Dermis blood vessel endothelial cell (primary cell): ENCODE results near the gene CTNNA2. TPM values are rescaled to one million over a fixed set of nuclear protein-coding genes. Genes with fewer than 3 reads are reported as not detected.

Experiments used
- DNase-seq: peaks from one replicate; pipeline ENCODE4 v3.0.0; 2010
- total RNA-seq: library from RNA; depleted of rRNA; stranded (reverse); fragments of >200 nt; gene quantifications from 2 replicates; pipeline ENCODE4 v1.2.3, GENCODE V29; 2014

Gene CTNNA2
- total RNA-seq = not detected in 2 replicates

DNA sequence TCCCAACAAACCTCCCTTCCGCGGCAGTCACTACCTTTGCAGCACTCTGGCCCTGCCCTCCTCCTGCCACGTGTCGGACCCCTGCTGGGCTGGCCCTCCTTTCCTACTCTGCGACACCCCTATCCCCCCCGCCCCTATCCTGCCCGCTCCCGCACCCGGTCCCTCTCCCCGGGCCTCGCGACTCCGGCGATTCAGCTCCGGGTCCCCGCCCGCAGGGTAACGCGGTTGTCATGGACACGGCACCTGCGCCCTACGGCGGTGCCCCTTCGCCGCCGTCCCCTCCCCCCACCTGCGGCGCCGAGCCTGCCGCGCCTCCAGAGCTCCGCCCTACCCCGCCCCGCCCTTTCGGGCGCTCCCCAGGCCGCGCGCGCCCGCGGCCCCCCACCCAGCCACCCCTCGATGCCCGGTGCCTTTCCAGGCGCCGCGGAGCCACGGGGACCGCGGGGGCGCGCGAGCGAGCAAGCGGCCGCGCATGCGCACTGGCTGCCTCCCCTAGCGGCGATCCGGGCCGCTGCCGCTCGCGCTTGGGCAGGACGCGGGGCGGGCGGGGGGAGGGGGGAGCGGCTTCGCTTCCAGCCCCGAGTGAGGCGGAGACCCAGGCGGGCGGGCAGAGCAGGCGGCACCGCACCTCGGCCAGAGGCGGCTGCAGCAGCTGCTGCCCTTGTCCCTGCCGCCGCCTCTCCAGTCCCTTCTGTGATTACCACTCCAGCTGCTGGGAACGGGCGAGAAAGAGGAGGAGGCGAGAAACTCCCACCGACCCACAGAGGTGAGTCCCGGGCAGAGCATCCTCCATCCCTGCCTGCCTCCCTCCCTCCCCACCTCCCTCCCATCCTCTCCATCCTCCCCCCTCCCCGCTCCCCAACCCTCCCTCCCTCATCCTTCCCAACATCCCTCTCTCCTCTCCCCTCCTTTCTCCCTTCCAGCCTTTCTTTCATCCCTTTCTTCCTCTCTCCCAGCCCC is at the start of gene CTNNA2:
Gene CTNNA2, plus strand, starts transcription at position 610 of the 960 bp plus-strand sequence.
- DNase-seq = peak; percentile 32

GRCh38 chr2:79487399-79487798 is 25.5 kb upstream of the CTNNA2 start:
- no peak for DNase-seq

DNA sequence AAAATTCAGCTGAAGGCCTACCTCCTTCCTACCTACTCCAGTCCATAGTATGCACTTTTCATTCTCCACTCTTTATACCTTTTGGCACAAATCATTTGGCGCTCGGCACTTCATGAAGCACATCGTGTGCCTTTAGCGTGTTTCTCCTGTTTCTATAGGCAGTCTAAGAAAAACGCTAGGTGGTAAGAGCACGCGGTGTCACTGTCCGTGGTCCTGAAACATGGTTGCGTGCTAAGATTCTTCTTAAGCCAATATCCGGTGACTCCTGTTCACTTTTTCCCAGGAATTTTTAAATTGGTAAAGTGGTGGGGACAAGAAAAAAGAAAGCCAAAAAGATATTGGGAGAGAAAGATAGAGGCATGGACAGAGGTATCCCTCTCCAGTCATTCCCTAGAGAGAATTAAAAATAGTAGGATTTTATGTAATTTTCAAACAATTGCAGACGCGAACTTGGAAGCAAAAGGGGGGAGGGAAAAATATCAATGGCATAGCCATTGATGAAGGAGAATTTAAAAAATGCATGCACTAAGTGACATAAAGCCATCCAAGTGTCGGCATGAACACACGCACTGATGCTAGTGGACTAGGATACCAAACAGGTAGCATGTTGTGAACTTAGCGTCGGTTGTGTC is 1.4 kb upstream of the CTNNA2 start:
- DNase-seq = peak; percentile 42

DNA sequence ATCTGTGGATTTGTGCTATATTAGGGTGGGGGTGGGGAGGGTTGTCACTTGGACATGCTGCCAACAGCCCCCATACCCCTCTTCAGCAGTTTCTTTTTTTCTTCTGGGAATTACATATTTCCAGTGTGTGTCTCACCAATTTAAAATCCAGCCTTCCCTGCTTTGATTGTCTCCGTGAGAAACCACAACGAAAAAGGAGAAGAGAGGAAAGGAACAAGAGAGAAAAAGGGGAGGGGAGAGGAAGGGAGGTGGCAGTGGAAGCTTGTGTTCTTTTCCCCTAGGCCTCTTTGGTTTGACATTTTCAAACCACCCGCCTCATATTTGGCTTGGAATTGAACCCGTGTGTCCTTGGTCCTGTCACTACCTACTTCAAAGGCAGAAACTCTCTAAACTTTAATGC is 860 bp downstream of the CTNNA2 start:
- DNase-seq = no peak

DNA sequence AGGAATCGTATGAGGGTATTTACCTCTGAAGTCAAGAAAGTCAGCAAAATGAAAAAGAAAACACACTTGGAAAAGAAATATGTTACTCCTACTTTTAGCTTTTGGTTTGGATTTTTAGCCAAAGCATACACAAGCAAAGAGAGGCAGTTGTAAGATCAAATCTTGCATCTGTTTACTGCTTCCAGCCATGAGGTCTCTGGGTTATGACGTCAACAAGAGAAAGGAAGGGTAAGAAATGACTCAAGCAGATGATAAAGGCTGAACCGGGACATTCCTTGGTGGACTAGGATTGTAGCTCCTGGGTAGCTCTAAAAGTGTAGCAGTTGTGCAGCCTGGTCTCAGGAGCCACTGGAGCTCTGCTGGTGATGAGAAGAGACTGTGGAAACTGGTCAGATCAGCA is 16.8 kb downstream of the CTNNA2 start:
- DNase-seq = no peak

DNA sequence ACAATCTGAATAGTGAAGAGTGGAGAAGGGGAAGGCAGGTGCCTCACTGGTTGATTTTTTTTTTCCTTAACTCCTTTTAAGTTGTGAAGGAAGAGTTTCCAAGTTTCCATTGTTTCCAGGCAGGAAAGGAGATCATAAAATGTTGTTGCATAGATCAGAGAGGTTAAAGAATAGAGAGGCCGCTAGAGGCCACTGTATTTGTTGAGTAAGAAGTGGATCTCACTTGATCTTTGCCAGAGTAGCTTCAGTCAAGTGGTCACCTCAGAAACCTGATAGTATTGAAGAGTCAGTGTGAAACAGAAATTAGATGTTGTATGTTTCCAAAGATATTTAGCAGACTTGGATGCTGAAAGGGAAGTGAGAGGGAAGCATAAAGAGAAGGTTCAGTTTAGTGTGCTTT is 17.6 kb downstream of the CTNNA2 start:
- DNase-seq = no peak

GRCh38 chr2:79547568-79547967 is 34.7 kb downstream of the CTNNA2 start:
- no peak for DNase-seq

DNA sequence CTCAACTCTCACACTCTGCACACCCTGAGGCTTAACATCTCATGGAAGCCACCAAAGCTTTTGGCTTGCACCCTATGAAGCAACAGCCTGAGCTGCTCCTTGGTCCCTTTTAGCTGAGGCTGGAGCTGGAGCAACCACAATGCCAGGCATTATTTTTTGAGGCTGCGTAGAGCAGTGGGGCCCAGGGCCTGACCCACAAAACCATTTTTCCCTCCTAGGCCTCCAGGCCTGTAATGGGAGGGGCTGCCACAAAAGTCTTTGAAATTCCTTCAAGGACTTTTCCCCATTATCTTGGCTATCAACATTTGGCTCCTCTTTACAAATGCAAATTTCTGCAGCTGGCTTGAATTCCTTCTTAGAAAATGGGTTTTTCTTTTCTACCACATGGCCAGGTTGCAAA is 39.8 kb downstream of the CTNNA2 start:
- no peak for DNase-seq

DNA sequence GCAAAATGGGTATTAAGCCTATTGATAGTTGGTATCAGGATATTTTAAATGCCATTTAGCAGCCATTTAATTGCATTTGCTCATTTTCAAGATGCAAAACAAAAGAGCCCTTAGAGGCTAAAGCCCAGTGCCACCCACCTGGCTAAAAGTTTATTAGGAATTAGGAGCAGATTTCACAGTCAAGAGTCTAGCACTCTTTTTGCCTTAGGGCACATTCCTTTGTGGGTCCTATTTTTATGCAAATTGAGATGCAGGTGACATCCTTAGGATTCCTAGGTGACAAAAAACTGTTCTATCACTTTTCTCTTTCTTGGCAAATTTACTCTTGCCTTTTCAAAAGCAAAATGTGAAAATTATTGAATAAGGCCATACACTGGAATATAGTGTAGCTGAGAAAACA is 42.0 kb downstream of the CTNNA2 start:
- DNase-seq = no peak

GRCh38 chr2:79564065-79564464 is 51.2 kb downstream of the CTNNA2 start:
- no peak for DNase-seq

DNA sequence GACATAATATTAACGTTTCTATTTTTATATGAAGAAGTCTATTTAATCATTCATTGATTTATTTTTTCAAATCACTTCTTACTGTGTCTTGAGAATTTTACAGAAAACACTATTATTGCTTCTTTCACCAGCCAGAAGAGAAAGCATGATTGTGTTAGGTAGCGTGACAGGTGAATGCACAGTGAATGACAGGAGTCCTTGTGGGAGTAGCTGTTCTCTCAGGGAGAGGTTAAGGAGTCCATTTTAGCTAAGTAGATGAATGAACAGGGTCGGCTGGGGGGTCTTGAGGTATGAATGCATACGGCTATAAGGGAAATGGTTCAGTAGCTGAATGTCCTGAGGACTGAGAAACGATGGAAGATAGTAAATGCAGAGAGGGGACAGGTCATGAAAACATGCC is 56.2 kb downstream of the CTNNA2 start:
- DNase-seq = no peak

DNA sequence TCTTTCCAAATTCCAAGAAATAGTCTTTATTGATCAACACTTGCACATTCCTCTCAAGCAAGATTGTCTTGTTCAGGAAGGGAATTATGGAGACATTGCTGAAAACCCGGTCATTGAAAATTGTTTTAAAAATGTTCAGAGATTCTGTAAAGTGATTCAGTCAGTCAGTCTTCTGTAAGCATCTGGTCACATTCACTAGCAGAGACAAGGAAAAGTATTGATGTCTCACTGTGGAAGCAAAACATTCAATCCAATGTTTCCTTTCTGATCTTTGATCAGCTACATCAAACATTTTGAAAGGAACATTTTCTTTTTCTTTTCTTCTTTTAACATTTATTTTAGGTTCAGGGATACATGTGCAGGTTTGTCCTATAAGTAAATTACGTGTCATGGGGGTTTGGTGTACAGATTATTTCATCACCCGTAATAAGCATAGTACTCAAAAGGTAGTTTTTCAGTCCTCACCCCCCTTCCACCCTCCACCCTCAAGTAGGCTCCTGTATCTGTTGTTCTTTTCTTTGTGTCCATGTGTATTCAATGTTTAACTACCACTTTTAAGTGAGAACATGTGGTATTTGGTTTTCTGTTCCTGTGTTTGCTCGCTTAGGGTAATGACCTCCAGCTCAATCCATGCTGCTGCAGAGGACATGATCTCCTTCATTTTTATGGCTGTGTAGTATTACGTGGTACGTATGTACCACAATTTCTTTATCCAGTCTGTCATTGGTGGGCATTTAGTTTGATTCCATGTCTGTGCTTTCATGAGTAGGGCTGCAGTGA is 61.2 kb downstream of the CTNNA2 start:
- DNase-seq = no peak

DNA sequence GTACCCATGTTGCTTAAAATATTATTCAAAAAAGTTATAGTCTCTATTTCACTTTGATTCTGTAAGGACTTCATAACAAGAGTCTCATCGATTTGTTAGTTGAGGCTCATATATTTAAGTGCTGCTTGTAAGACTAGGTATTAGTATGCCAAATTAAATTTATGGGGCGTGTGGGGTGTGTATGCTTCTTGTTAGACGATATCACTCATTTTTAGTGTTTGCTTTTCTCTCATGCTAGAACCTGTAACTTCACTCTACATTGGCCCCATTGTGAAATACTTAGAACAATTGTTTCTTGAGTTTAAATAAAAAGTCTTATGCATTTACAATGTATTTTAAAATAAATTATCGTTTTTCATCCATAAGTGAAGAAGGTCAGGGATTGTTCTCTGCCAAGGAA is 63.6 kb downstream of the CTNNA2 start:
- DNase-seq = no peak

DNA sequence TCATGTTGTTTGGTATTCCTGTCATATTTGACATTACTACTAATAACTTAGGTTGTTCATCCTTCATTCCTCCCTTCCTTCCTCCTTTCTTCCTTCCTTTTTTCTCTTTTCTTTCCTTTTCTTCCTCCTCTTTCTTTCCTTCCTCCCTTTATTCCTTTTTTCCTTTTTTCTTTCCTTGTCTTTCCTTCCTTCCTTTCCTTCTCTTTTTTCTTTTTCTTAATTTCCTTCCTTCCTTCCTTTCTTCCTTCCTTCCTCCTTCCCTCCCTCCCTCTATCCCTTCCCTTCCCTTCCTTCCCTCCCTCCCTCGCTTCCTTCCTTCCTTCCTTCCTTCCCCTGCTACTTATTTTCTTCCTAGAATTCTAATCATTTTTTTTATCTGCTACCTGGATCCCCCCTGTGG is 66.1 kb downstream of the CTNNA2 start:
- DNase-seq = no peak

DNA sequence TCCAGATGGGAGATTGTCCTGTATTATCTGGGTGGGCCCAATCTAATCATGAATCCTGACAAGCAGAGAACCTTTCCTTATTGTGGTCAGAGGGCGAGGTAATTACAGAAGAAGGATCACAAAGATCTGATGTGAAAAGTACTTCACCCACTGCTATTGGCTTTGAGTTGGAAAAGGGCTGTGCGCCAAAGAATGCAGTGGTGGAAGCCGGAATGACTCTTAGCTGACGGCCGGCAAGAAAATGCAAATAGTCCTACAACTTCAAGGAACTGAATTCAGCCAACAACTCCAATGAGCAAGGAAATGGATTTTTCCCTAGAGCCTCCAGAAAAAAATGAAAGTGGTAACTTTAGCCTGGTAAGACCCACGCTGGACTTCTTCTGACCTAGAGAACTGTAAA is 67.3 kb downstream of the CTNNA2 start:
- no peak for DNase-seq

- DNase-seq = no peak
Observed at GRCh38 chr2:79585701-79586433, 73.0 kb downstream of the CTNNA2 start.

- DNase-seq = no peak
Observed at GRCh38 chr2:79591281-79591680, 78.4 kb downstream of the CTNNA2 start.

- no peak for DNase-seq
Observed at GRCh38 chr2:79593237-79593867, 80.5 kb downstream of the CTNNA2 start.

DNA sequence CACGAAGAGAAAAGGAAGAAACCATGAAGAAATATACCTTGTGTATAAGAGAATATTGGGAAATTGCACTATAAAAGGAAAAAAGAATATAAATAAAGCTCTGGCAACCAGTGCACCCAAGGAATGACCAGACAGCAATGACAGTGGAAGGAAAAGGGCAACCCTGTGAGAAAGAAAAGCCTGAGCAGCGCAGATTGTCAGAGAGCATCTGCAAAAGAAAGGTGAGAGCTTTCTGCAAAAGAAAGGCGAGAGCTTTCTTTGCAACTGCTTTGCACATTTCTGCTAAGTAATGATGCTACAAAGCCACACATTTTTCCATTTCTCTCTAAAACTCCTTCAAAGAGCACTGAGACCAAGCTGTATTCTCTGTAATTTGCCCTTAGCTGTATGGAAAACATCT is 83.6 kb downstream of the CTNNA2 start:
- no peak for DNase-seq

DNA sequence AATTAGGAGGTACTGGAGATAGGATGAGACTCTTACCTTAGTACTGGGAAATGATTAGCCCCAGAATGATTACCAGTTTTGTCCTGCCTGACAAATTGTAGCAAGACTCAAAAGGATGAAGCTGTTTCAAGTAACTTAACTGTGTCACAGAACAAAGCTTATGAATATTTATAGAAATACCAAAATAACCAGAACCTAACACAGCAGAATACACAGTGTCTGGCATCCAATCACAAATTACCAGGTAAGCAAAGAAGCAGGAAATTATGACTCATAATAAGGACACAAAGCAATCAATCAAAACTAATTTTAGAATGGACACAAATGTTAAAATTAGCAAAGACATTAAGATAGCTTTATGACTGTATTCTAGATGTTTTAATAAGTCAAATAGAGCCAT is 91.9 kb downstream of the CTNNA2 start:
- DNase-seq = no peak

DNA sequence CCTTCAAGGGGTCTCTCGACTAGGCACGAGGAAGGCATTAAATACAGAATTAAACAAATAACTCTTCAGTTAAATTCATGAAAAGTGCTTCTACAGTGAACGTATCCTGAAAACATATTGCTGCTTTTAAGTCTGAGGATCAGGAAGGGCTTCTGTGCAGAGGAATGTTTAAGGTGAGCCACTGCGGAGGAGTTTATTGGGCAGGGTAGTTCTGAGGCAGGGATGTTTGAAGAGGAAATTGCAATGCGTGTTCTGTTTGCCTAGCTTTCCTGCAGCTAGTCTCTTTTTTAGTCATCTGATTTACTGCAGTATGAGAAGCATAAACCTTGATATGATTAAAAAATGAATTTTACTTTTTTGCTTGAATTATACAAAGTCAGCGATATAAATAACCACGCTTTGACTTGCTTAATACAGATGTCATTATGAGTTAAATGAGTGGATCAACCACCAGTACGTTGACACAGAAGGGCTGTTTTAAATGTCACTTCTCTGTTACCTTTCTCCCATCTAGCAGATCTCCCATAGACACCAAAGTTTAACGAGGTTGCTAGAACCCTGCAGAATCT is 98.7 kb downstream of the CTNNA2 start:
- no peak for DNase-seq

DNA sequence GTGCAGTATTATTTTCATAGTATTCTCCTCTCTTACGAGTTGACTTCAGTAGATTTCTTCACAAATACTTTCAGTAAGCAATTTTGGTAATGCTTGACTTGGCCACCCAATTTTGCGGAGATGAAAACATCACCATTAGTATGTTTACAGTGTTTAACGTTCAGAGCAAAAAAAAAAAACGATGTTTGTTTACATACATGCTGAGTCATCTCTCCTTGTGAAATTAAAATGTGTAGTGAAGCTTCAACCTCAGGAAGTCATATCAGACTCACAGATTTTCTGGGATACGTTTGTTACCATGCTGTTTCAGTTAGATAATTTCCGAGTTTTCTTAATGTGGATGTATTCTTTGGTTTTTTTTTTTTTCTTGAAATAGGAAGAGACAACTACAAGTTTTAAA is 100.1 kb downstream of the CTNNA2 start:
- no peak for DNase-seq
